Panc1 (cell line): ENCODE results near the gene TRNP1. TPM values are rescaled to one million over a fixed set of nuclear protein-coding genes. Genes with fewer than 3 reads are reported as not detected.

Experiments used
- ATAC-seq: fragments of 200-7000 bp; cut with Tn5 transposase; 2 replicates; pipeline ENCODE4 v1.9.1; 2020; ENCODE audit warnings: mild to moderate bottlenecking, moderate library complexity
- BruUV-seq: library from RNA; stranded (reverse); fragments of 400-500 nt; replicated peaks from 2 replicates; lab custom pipeline; 2021; lab: Mats Ljungman, UMichigan
- CTCF ChIA-PET: fragments of 300-600 bp; sonication (Branson Sonifier 250); formaldehyde crosslinking; loops from one replicate; lab custom pipeline; 2022; ENCODE audit warnings: antibody characterized with exemption; lab: Charles Lee
- POLR2A ChIA-PET: fragments of 300-600 bp; sonication (Branson Sonifier 250); formaldehyde crosslinking; loops from one replicate; lab custom pipeline; 2022; ENCODE audit warnings: antibody characterized with exemption; lab: Charles Lee
- DNase-seq: peaks from one replicate; pipeline ENCODE4 v3.0.0-alpha.2; 2010; ENCODE audit warnings: low read depth, low spot score
- H3K27ac ChIP-seq: 2 replicates; pipeline ENCODE4 v1.5.1; 2011; ENCODE audit warnings: mild to moderate bottlenecking, low read length, inconsistent platforms
- H3K27me3 ChIP-seq: fragments of 200-500 bp; sonication (Bioruptor generic); 2 replicates; pipeline ENCODE4 v1.6.0; 2014; ENCODE audit warnings: low read length, inconsistent platforms; ENCODE audit not compliant: control insufficient read depth, insufficient read depth
- H3K36me3 ChIP-seq: fragments of 200-500 bp; sonication (Bioruptor generic); 2 replicates; pipeline ENCODE4 v1.5.1; 2014; ENCODE audit warnings: inconsistent platforms, mild to moderate bottlenecking, low read length, moderate library complexity; ENCODE audit not compliant: control insufficient read depth, insufficient read depth
- H3K4me1 ChIP-seq: 2 replicates; pipeline ENCODE4 v1.5.1; 2011; ENCODE audit warnings: inconsistent platforms, mild to moderate bottlenecking, low read length, moderate library complexity; ENCODE audit not compliant: control insufficient read depth, insufficient read depth
- H3K4me3 ChIP-seq, 2 experiments: 2 replicates each; pipeline ENCODE4 v1.5.1; 2011 to 2012; ENCODE audit warnings: low read depth in 2 of 2, low read length in 2 of 2, mild to moderate bottlenecking in 2 of 2, inconsistent platforms in 1 of 2, moderate library complexity in 1 of 2
- H3K9me3 ChIP-seq: fragments of 200-500 bp; sonication (Bioruptor generic); 2 replicates; pipeline ENCODE4 v1.5.1; 2014; ENCODE audit warnings: low read depth, mild to moderate bottlenecking, inconsistent platforms, low read length, moderate library complexity; ENCODE audit not compliant: control insufficient read depth, insufficient read depth
- POLR2AphosphoS5 ChIP-seq: IDR thresholded peaks from 2 replicates; pipeline ENCODE4 v1.6.1; 2012; ENCODE audit warnings: mild to moderate bottlenecking, low read depth, low read length, moderate library complexity
- SIN3A ChIP-seq: IDR thresholded peaks from 2 replicates; pipeline ENCODE4 v1.6.1; 2012; ENCODE audit warnings: low read depth, mild to moderate bottlenecking, low read length, moderate library complexity, borderline replicate concordance; ENCODE audit not compliant: insufficient read depth
- TCF7L2 ChIP-seq: IDR thresholded peaks from 2 replicates; pipeline ENCODE4 v1.6.1; 2011; ENCODE audit warnings: mild to moderate bottlenecking, low read depth, low read length, inconsistent platforms
- in situ Hi-C: cut with HindIII; loops from 2 replicates; pipeline ENCODE4 v1.10.0; 2016; ENCODE audit warnings: low sequenced_read_pairs, low pct_unique_long_range_greater_than_20kb
- intact Hi-C: fragments of 100-400 bp; cut with micrococcal nuclease; formaldehyde crosslinking; loops from one replicate; pipeline ENCODE4 v1.10.0; 2022; ENCODE audit not compliant: unreplicated experiment
- total RNA-seq: library from RNA; stranded (reverse); gene quantifications from one replicate; pipeline ENCODE4 v1.2.1, GENCODE V29; 2021; ENCODE audit not compliant: unreplicated experiment
- TF ChIP-seq, protein P1 (sequence below), 2 experiments: IDR thresholded peaks; 2 replicates each; pipeline ENCODE4 v1.6.1; 2011 to 2012; ENCODE audit warnings: low read depth in 2 of 2, control low read depth in 1 of 2, low read length in 1 of 2, mild to moderate bottlenecking in 1 of 2, moderate library complexity in 1 of 2; ENCODE audit not compliant: insufficient read depth in 1 of 2
- TF ChIP-seq, protein P2 (sequence below): fragments of 450-650 bp; IDR thresholded peaks from 2 replicates; pipeline ENCODE4 v1.5.1; 2017; ENCODE audit warnings: mild to moderate bottlenecking

Gene TRNP1
- total RNA-seq, 1 experiment from 2014 or later = 81.2 TPM

DNA sequence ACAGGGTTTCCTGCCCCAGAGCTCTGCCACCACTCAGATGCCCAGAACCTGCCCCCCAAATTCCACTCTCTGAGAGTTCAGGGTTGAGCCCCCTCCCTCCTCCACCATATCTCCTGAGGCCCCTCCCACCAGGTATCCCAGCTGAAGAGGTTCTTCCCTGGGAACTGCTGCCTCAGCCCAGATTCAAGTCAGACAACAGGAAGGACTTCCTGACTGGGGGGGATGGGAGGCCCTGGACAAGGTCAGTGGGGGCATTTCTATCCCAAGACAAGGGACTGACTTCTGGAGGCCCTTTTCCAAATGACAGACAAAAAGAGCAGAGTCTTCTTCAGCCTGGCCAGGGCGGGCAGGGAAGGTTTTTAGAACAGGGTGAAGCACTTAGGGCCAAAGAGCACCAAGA, 43.2 kb downstream of the TRNP1 start:
- Histone ChIP-seq H3K27ac (no peak overlapping the region), H3K4me1 (no peaks in the 10 kb centered on the region), H3K36me3 (no peaks in the 10 kb centered on the region), H3K9me3 (no peaks in the 10 kb centered on the region), H3K4me3 (no peak overlapping the region), H3K27me3 (no peaks in the 10 kb centered on the region)
- in situ Hi-C loops (no loop called here), intact Hi-C loops (no loop called here)
- ATAC-seq = no peak
- DNase-seq = no peak
- CTCF ChIA-PET = interaction anchor here (0.6 to 0.8 kb wide), 2 partner anchors 9 to 26 kb away, joined by 3 to 7 read pairs; no protein-coding TSS in a partner anchor
- POLR2A ChIA-PET = interaction anchor here (0.7 kb wide), 1 partner anchor 212 kb away, joined by 6 read pairs; no protein-coding TSS in a partner anchor
- TF ChIP-seq SIN3A (no peak), TCF7L2 (no peak), POLR2AphosphoS5 (no peak)
- TF ChIP-seq, protein P1, sequence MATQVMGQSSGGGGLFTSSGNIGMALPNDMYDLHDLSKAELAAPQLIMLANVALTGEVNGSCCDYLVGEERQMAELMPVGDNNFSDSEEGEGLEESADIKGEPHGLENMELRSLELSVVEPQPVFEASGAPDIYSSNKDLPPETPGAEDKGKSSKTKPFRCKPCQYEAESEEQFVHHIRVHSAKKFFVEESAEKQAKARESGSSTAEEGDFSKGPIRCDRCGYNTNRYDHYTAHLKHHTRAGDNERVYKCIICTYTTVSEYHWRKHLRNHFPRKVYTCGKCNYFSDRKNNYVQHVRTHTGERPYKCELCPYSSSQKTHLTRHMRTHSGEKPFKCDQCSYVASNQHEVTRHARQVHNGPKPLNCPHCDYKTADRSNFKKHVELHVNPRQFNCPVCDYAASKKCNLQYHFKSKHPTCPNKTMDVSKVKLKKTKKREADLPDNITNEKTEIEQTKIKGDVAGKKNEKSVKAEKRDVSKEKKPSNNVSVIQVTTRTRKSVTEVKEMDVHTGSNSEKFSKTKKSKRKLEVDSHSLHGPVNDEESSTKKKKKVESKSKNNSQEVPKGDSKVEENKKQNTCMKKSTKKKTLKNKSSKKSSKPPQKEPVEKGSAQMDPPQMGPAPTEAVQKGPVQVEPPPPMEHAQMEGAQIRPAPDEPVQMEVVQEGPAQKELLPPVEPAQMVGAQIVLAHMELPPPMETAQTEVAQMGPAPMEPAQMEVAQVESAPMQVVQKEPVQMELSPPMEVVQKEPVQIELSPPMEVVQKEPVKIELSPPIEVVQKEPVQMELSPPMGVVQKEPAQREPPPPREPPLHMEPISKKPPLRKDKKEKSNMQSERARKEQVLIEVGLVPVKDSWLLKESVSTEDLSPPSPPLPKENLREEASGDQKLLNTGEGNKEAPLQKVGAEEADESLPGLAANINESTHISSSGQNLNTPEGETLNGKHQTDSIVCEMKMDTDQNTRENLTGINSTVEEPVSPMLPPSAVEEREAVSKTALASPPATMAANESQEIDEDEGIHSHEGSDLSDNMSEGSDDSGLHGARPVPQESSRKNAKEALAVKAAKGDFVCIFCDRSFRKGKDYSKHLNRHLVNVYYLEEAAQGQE (IDR thresholded peaks at IDR 0.05; ENCODE audit: insufficient read depth in 1 of 2, low read depth in 2 of 2, low read length in 1 of 2) = no peak
- TF ChIP-seq, protein P2, sequence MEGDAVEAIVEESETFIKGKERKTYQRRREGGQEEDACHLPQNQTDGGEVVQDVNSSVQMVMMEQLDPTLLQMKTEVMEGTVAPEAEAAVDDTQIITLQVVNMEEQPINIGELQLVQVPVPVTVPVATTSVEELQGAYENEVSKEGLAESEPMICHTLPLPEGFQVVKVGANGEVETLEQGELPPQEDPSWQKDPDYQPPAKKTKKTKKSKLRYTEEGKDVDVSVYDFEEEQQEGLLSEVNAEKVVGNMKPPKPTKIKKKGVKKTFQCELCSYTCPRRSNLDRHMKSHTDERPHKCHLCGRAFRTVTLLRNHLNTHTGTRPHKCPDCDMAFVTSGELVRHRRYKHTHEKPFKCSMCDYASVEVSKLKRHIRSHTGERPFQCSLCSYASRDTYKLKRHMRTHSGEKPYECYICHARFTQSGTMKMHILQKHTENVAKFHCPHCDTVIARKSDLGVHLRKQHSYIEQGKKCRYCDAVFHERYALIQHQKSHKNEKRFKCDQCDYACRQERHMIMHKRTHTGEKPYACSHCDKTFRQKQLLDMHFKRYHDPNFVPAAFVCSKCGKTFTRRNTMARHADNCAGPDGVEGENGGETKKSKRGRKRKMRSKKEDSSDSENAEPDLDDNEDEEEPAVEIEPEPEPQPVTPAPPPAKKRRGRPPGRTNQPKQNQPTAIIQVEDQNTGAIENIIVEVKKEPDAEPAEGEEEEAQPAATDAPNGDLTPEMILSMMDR = no peak
- no TSS peak for BruUV-seq

- Histone ChIP-seq H3K27me3 (no peaks in the 10 kb centered on the region), H3K9me3 (no peaks in the 10 kb centered on the region), H3K36me3 (no peaks in the 10 kb centered on the region), H3K27ac (no peak overlapping the region), H3K4me1 (no peaks in the 10 kb centered on the region), H3K4me3 (no peak overlapping the region)
- TF ChIP-seq TCF7L2 = no peak
- TF ChIP-seq, protein P2 = no peak
- no peak for TF ChIP-seq SIN3A
- TF ChIP-seq, protein P1 (IDR thresholded peaks at IDR 0.05; ENCODE audit: insufficient read depth in 1 of 2, low read depth in 2 of 2, low read length in 1 of 2) = no peak
- no peak for TF ChIP-seq POLR2AphosphoS5
- POLR2A ChIA-PET = no interaction called here
- DNase-seq = no peak
- intact Hi-C loops (no loop called here), in situ Hi-C loops (no loop called here)
- no peak for ATAC-seq
- no TSS peak for BruUV-seq
- CTCF ChIA-PET = no interaction called here
Measured at GRCh38 chr1:27037518-27037917, 44.0 kb downstream of the TRNP1 start.
